NCI-H2171 treated with DMSO at 0.1 percent for 48 hours (cell line): Measurements from ENCODE around the gene ZNF219.

Experiments
- DNase-seq: peaks from one replicate; lab custom pipeline; 2025; lab: John Stamatoyannopoulos, UW

Gene ZNF219

DNA sequence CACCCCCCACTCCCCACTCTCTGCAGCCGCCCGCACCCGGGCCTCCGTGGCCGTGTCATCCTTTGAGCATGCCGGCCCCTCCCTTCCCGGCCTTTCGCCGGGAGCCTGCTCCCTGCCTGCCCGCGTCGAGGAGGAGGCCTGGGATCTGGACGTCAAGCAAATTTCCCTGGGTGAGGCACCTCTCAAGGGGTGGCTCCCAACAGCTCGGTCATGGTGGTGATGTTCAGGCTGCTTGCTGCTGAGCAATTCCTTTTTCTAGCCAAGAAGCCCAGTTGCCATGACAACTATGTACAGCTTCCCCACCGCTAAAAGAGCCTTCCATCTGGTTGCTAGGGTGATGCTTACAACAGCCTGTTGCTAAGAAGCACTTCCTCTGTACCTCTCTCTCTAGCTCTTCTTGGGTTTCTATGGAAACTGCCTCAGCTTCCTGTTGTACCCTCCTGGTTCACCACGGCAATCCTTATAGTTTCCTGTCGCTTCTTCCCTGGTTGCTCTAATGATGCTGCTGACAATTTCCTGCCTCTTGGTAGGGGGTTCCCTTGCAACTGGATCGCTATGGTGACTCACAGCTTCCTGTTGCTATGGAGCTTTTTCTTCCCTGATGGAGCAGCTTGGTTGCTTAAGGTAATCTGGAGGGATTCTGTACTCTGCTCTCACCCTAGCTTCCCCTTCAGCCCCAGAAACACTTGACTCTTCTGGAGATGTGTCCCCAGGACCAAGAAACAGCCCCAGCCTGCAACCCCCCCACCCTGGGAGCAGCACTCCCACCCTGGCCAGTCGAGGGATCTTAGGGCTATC is 11.0 kb downstream of the ZNF219 start:
- DNase-seq: peak; percentile 75

DNA sequence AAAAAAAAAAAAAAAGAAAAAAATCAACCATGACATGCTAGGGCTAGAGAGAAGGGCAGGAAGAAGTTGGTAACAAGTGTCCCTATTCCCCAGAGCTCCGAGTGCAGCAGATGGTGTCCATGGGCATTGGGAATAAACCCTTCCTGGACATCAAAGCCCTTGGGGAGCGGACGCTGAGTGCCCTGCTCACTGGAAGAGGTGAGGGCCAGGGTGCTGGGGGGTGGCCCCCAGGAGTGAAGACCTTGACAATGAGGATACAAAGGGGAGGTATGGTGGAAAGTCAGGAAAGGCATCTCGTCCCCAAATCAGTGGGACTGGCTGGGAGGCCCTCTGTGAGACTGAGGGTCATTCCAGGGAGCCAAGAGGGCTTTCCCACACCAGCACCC is 11.6 kb downstream of the ZNF219 start:
- no peak for DNase-seq

DNA sequence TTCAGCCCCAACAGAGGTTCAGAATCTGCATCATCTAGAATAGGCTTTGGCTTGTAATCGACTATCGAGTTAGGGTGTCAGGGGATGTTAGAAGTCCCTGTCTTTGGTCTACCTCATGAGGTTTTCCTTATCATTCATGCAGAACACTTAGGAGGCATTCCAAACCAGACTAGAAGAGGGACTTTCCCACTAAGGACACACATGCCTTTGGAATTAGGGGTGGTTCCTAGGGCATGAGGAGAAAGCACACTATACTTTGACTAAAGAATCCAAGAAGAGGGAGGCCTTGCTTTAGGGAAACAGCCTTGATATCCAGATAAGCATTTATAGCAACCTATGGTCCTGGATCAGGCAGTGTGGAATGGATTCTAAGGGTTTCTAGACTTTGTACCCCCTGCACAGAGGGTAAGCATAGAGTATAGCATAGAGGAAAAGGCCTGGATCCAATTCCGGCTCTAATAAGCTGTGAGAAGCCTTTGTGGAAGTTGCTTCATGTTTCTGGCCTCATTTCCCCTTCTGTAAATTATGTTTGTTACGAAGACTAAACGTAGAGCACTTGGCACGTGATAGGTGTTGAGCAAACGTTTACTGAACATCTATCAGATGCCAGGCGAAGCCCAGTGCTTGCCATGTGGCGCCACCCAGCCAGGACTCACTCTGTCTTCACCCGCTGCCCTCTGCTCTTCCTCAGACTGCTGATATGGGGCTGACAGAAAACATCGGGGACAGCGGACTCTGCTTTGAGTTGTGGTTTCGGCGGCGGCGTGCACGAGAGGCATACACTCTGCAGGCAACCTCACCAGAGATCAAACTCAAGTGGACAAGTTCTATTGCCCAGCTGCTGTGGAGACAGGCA is 13.2 kb downstream of the ZNF219 start:
- no peak for DNase-seq

DNA sequence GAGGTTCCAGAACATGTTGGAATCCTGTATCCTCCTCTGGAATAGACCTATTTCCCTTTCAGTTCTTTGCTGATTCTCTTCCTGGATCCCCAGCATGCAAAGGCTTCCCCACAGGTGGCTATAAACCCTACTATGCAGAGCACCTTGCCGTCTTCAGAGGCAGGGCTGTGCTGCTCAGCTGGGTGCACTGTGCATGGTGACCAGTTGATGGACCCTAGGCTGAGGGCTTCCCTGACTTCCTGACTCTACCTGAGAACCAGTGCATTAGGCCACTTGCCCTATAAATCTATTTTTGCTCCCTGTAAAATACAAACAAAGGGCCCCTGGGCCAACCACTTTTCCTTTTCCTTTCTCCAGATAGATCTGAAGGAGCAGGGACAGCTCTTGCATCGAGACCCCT is 14.1 kb downstream of the ZNF219 start:
- DNase-seq: no peak

DNA sequence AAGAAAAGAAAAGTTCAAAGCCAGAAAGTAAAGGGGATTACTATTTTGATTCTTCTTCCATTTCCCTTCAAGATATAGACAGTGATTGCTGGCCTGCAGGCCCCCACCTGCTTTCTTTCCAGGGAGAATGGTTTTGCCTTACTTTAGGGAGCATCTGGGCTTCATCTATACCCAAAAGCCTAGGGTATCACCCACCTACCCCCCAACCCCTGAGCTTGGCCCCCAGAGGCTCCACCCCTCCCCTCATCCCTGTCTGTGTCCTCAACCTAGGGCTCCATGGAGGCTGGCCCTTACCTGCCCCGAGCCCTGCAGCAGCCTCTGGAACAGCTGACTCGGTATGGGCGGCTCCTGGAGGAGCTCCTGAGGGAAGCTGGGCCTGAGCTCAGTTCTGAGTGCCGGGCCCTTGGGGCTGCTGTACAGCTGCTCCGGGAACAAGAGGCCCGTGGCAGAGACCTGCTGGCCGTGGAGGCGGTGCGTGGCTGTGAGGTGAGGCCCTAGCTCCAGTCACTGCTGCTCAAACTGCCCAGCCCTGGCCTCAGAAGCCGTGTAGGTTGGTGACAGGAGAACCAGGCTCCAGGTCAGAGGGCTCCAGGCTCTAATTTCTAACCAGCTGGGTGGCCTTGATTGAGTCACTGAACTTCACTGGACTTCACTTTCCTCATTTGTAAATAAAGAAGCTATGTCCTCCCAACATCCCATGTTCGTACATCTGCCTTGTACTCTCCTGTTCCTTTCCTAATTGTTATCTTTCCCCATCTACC is 14.7 kb downstream of the ZNF219 start:
- DNase-seq: no peak

DNA sequence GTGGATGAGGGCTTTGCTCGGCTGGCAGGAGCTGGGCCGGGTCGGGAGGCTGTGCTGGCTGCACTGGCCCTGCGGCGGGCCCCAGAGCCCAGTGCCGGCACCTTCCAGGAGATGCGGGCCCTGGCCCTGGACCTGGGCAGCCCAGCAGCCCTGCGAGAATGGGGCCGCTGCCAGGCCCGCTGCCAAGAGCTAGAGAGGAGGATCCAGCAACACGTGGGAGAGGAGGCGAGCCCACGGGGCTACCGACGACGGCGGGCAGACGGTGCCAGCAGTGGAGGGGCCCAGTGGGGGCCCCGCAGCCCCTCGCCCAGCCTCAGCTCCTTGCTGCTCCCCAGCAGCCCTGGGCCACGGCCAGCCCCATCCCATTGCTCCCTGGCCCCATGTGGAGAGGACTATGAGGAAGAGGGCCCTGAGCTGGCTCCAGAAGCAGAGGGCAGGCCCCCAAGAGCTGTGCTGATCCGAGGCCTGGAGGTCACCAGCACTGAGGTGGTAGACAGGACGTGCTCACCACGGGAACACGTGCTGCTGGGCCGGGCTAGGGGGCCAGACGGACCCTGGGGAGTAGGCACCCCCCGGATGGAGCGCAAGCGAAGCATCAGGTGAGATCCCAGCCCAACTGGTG is 16.8 kb downstream of the ZNF219 start:
- no peak for DNase-seq

DNA sequence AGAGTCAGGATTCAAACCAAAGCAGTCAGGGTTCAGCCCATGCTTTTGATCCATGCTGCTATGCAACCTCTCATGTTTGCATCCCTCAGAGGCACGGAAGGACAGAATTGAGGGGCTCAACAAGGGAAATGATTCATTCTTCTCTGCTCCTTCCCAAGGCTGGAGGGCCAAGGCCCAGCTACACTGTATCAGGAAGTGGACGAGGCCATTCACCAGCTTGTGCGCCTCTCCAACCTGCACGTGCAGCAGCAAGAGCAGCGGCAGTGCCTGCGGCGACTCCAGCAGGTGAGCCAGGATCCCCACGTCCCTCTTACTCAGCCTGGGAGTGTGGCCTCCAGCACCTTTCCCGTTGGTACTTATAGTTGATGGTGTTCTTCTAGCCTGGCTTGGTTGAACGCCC is 19.7 kb downstream of the ZNF219 start:
- DNase-seq: no peak

DNA sequence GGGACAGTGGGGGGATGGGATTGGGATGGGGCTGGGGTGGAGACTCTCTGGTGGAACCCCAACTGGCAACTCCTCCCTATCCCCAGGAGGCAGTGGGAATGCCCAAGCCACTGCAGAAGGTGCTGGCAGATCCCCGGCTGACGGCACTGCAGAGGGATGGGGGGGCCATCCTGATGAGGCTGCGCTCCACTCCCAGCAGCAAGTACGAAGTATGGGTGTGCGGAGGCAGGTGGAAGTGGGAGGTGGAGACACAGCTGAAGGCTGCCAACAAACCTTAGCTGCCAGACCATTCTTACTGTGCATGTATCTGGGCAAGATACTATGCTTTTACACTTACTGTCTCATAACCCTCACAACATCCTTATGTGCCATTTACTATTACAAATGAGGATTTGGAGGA is 20.2 kb downstream of the ZNF219 start:
- no peak for DNase-seq

DNA sequence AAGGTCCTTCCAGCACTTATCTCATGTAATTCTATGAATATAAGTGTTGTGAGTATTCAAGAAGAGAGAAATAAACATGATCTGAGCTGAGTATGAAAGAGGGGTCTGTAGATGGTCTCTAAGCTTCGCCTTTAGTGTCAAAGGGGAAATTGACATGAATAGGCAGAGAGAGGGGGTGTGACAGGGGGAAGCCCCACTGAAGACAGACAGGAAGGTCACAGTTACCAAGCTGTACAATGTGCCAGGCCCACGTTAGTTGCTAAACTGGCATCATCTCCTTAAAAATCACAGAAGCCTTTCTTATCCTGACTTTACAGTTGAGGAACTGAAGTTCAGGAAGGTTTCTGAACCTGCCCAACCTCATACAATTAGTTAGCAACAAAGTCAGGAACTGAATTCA is 20.8 kb downstream of the ZNF219 start:
- no peak for DNase-seq

DNA sequence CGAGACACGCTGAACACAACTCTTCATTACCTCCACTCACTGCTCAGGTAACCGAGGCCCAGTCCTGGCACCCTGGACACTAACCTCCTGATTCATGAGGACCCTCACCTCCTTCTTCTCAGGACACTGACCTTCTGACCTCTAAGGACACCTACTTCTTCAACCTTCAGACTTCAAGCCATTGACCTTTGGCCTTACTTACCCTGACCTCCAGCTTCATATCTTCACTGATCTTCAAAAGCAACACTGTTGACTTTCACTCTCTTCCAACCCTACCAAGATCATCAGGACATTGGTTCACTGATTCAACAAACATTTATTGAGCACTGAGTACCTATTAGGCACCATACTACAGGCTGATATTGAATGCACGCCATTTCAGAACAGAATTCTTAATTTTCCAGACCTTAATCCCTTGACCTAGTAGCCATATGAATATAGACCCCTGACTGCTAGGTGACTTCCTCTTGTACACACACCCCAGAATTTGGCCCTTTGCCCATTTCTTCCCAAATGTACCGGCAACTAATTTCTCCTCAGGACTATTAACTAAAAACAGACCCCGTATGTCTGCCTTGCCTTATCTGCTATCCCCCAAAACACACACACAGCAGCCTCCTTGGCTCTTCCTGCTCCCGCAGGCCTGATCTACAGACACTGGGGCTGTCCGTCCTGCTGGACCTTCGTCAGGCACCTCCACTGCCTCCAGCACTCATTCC is 22.6 kb downstream of the ZNF219 start:
- no peak for DNase-seq

DNA sequence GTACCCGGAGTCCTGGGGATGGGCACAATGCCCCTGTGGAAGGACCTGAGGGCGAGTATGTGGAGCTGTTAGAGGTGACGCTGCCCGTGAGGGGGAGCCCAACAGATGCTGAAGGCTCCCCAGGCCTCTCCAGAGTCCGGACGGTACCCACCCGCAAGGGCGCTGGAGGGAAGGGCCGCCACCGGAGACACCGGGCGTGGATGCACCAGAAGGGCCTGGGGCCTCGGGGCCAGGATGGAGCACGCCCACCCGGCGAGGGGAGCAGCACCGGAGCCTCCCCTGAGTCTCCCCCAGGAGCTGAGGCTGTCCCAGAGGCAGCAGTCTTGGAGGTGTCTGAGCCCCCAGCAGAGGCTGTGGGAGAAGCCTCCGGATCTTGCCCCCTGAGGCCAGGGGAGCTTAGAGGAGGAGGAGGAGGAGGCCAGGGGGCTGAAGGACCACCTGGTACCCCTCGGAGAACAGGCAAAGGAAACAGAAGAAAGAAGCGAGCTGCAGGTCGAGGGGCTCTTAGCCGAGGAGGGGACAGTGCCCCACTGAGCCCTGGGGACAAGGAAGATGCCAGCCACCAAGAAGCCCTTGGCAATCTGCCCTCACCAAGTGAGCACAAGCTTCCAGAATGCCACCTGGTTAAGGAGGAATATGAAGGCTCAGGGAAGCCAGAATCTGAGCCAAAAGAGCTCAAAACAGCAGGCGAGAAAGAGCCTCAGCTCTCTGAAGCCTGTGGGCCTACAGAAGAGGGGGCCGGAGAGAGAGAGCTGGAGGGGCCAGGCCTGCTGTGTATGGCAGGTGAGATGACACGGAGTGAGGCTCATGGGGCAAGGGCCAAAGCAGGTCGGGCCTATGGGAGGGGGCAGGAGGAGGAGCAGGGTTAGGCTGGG is 23.8 kb downstream of the ZNF219 start:
- DNase-seq: peak; percentile 33

DNA sequence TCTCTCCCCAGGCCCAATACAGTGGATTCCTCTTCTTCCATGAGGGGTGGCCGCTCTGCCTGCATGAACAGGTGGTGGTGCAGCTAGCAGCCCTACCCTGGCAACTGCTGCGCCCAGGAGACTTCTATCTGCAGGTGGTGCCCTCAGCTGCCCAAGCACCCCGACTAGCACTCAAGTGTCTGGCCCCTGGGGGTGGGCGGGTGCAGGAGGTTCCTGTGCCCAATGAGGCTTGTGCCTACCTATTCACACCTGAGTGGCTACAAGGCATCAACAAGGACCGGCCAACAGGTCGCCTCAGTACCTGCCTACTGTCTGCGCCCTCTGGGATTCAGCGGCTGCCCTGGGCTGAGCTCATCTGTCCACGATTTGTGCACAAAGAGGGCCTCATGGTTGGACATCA is 24.5 kb downstream of the ZNF219 start:
- peak; percentile 30 for DNase-seq

DNA sequence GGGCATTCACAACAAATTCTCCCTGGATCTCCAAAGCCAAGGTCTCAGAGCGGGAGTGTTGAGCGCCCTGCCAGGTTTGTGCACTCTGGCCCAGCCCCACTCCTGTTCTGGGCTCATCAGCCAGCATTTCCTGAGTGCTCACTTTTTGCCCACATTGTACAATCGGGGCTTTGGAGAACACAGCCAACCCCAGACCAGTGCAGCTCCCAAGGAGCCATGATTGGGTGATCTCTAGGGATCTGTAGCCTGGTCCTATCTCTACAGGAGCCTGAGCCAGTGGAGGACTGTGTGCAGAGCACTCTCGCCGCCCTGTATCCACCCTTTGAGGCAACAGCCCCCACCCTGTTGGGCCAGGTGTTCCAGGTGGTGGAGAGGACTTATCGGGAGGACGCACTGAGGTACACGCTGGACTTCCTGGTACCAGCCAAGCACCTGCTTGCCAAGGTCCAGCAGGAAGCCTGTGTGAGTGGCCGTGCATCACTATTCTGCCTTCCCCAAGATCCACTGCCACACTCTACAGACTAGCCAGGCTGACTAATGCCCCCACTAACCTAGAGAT is 25.6 kb downstream of the ZNF219 start:
- no peak for DNase-seq

DNA sequence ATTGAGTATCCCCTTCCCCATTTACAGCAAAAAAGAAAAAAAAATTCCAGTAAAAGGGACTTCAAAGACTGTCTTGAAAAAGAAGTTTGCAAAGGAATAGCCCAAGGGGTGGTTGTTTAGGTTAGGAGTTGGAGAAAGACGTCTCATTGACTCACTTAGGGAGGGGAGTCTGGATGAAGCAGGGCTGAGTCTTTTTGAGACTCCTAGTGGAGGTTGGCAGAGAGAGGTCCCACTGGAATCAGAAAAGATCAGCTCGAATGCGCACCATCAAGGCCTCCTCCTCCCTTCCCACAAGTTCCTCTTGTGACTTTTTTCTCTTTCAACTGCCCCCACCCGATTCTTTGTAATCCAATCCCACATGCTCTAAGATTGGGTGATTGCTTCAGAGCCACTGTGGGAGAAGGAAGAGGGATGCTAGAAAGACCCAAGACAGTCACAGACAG is 26.4 kb downstream of the ZNF219 start:
- peak; percentile 25 for DNase-seq

DNA sequence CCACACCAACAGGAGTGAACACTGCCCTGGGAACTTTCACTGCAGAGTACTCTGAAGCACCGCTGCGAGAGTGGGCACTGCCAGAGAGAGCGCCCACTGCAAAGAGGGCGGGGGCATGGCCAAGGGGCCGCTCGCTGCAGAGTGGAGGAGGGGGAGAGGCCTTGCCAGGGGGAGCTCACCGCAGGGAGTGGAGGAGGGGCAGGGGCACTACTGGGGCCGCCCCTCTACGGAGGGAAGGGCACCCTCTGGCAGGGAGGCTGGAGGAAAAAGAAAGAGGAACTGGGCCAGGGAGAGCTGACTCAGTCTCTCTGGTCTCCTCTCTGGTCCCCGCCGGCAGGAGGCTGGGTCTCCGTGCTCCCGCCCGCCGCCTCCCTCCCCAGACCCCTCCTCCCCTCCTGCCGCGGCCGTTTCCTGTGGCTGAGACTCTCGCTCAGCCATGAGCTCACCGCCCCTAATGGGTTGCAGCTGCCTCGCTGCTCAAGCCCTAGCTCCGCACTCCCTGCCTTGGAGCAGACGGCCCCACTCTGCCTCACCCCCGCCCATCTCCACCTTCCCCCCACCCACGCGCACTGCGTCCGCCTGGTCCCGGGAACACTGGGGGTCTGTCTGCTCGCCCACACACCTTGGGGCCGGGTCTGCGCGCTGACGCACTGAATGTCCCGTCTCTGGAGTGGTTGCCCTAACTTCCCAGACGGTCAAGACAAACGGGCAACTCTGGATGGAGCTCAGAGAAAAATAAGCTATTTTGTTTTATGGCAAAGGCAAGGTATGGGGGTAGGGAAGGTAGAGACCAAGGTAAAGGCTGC is 27.0 kb downstream of the ZNF219 start:
- DNase-seq: peak; percentile 82

DNA sequence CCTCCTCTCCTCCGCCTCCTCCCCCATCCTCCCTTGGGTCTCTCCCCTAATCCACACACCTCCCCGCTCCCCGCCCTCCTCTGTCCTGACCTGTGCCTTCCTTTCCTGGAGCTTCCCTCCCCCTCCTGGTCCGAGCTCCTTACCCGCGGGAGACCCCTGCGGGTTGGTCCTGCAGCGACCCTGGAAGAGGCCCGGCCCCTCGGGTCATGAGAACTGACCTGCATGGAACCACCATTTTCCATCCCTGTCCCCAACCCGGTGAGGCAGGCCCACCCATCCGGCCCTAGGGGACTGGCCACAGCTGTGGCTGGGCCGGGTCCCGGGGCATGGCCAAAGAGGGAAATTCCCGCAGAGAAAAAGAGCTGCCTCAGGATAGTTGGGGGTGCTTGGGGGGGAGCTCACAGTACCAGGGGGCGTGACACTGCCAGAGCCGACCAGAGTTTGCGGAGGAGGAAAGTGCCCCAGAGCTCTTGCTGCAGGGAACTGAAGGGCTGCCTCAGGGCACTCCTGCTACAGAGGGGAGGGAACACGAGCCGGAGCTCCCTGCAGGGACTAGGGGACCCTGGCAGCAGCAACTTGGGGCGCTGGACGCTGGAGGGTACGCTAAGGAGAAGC is 27.7 kb downstream of the ZNF219 start:
- peak; percentile 48 for DNase-seq

DNA sequence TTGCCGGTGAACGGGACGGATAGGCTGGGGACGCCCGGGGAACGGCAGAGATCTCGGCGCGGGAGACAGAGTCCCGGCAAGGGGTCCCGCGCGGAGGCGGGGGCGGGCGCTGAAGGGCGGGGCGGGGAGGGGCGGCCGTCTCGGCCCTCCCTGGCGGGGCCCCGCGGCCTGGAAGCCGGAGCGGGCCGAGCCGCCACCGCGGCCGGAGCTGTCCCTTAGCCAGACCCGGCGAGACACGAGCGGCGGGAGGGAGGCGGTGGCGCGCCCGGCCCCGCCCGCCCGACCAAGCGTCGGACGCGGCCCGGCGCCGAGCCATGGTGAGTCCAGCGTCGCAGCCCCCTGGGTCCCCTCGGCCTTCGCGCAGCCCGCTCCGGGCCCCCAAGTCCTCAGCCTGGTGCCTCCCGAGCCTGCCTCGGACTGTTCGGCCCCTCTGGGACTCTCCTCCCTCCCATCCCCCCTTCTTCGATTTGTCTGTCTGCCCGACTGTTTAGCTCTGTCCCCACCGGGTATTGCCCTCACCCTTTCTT is 28.3 kb downstream of the ZNF219 start, which contains the start of gene ARHGEF40:
TSS of gene ARHGEF40 (plus strand) at position 222 of the 527 bp plus-strand sequence. CDS start at position 315, 93 bp downstream.
- DNase-seq: no peak

DNA sequence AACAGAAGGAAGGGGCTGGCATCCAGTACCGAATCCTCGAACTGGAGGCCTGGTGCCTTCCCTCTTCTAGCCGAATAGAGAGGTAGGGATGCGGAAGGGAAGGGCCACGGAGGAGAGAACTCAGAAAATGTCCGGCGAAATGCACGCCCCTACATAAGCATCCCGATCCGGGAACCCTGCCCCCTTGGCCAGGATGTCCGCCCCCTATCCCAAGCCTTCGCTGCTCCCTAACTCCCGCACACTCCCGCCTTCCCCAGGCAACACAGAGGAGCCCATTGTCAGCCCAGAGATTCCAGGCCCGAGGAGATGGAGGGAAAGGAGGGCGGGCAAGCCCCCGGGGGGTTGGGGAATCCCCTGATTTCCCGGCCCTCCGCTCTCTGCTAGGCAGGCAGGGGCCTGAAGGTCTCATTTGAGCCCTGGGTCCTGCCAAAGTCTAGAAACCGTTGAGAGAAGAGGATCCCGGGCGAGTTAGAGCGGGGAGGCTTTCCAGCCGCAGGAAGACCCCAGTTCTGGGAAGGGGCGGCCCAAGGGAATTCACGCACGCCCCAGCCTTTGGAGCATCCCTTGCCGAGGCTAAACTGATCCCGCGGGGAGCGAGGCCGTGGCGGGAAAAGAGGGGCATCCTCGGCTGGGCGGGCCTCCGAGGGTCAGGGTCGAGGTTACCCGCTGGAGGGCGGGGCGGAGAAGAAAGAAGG is 28.9 kb downstream of the ZNF219 start:
- DNase-seq: peak; percentile 66
